Left hindlimb (tissue), 1 donor: ENCODE measurements around the gene ARL6IP6.
"Not testable (repeated sequence)": the region's sequence is repeated elsewhere in the genome, so short reads cannot be mapped to it uniquely, and the experiment has no call there.

ENCODE experiments used
- DNase-seq: peaks from one replicate; pipeline ENCODE4 v3.0.0-alpha.2; 2018

Gene ARL6IP6

GRCh38 chr2:152723918-152724317, 5.5 kb downstream of the ARL6IP6 start:
- no peak for DNase-seq

DNA sequence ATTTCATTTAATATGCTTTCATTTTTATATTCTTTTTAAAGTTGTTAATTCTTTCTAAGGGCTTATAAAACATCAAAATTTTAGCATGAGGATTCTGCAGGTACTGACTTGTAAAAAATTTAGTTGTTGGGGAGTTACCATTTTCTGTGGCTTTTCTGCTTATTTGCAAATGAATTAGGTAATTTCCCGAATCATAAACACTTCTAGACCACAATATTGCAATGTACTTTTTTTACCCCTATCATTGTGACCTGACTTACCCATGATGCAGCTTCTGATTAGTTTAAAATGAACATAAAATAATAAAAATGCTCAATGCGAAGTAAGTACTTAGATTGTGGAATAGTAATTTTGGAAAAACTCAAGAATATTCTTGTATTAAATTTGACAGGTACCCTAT, 11.4 kb downstream of the ARL6IP6 start:
- DNase-seq = no peak

- no peak for DNase-seq
Observed at GRCh38 chr2:152730591-152731333, 12.3 kb downstream of the ARL6IP6 start.

DNA sequence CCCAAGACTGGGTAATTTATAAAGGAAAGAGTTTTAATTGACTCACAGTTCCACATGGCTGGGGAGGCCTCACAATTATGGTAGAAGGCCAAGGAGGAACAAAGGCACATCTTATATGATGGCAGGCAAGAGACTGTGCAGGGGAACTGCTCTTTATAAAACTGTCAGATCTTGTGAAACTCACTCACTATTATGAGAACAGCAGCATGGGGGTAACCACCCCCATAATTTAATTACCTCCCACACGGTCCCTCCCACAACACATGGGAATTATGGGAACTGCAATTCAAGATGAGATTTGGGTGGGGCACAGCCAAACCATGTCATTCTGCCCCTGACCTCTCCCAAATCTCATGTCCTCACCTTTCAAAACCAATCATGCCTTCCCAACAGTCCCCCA, 19.1 kb downstream of the ARL6IP6 start:
- DNase-seq = not testable (repeated sequence)

DNA sequence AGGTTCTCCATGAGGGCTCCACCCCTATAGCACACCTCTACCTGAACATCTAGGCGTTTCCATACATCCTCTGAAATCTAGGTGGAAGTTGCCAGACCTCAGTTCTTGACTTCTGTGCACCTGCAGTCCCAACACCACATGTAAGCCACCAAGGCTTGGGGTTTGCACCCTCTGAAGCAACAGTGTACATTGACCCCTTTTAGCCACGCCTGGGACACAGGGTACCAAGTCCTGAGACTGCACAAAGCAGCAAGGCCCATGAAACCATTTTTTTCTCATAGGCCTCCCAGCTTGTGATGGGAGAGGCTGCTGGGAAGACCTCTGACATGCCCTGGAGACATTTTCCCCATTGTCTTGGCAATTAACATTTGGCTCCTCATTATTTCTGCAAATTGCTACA, 20.0 kb downstream of the ARL6IP6 start:
- DNase-seq = no peak

- DNase-seq = not testable (repeated sequence)
Observed at GRCh38 chr2:152739705-152740104, 21.3 kb downstream of the ARL6IP6 start.

GRCh38 chr2:152740743-152741328, 22.4 kb downstream of the ARL6IP6 start:
- DNase-seq = no peak

DNA sequence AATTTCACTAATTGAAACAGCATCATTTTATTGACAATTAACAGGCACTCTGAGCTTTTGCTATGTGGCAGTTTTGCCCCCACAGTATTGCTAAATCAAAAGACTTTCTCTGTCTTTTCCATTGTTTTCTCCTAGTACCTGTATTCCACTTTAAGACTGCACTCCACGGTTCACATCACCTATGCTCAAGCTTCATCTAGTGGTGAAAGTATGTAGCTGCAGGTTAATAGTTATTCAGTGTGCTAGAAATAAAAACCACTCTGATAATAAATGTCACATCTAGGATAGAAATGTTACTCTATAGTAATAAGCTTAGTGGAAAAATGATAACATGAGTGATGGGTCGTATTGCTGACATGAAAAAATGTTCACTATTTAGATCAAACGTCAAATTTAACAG, 24.6 kb downstream of the ARL6IP6 start:
- no peak for DNase-seq

DNA sequence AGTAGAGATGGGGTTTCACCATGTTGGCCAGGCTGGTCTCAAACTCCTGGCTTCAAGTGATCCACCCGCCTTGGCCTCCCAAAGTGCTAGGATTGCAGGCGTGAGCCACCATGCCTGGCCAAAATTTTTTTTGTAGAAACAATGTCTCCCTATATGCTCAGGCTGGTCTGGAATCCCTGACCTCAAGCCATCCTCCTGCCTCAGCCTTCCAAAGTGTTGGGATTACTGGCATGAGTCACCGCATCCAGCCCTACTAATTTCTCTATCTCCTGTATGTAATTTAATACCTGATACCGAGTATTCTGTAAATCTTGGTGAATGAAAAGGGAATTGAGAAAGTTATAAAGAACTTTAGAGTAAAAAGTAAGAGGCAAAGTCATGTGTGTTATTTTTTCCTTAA, 29.3 kb downstream of the ARL6IP6 start:
- not testable (repeated sequence) for DNase-seq

GRCh38 chr2:152755029-152755428, 36.6 kb downstream of the ARL6IP6 start:
- DNase-seq = no peak

- DNase-seq = no peak
Observed at GRCh38 chr2:152759290-152760072, 41.1 kb downstream of the ARL6IP6 start.

GRCh38 chr2:152761214-152761613, 42.8 kb downstream of the ARL6IP6 start:
- DNase-seq = no peak

DNA sequence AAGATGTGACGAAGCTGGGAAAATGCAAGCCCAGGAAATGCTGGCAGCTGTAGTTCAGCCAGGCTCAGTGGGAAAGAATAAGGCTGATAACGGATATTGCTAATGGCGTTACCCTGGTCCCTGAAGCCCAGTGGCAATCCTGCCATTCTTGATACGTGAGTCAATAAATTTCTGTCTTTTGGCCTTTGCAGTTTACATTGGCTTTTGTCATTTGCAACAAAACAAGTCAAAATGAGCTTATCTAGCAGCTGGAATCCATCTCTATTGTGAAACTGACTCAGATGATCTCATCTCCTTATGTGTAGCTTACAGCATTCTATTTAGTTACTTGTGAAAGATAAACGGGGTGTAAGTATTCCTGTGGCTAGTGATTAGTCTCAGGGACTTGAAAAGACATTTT, 43.8 kb downstream of the ARL6IP6 start:
- DNase-seq = no peak

DNA sequence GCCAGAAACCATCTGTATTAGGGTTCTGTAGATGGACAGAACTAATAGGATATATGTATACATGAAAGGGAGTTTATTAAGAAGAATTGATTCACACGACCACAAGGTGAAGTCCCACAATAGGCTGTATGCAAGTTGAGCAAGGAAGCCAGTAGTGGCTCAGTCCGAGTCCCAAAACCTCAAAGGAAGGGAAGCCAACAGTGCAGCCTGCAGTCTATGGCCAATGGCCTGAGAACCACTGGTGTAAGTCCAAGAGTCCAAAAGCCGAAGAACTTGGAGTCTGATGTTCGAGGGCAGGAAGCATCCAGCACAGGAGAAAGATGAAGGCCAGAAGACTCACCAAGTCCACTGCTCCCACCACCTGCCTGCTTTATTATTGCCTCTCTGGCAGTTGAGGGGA, 44.8 kb downstream of the ARL6IP6 start:
- DNase-seq = not testable (repeated sequence)

DNA sequence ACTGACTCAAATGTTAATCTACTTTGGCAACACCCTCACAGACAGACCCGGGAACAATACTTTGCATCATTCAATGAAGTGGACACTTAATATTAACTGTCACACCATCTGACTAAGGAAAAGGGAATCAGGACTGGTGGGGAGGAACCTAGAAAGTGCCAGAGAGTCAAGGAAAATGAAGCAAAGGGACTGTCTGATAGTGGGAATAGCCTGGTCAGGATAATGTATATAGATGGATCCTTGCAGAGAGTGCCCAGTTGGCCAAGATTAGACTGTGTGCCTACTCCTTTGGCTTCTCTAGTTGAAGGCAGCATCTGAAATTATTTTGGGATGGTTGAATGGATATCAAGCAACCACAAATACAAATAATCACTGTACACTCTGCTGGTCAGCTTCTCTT, 45.2 kb downstream of the ARL6IP6 start:
- no peak for DNase-seq

GRCh38 chr2:152766928-152767327, 48.5 kb downstream of the ARL6IP6 start:
- DNase-seq = no peak

- DNase-seq = no peak
Observed at GRCh38 chr2:152781175-152781574, 62.8 kb downstream of the ARL6IP6 start.

GRCh38 chr2:152782171-152782570, 63.8 kb downstream of the ARL6IP6 start:
- DNase-seq = no peak

- DNase-seq = no peak
Observed at GRCh38 chr2:152790883-152791282, 72.5 kb downstream of the ARL6IP6 start.

DNA sequence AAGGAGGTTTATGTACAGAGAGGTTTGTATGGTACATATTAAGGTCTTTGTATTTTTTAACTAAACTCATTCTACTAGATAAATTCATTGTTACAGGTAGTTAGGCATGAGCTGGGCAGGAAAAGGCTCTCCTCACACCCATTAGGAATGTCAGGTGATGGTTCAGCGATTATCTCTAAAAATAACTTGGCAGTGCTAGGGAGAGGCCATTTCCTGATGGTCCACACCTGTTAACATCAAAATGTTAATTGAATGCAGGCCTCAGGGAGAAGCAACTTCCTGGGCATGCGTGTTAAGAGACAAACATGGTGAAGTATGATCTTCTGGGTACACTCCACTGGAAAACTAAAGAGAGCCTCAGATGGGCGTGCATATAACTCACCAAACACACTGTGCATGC, 73.6 kb downstream of the ARL6IP6 start:
- no peak for DNase-seq

- DNase-seq = no peak
Observed at GRCh38 chr2:152792974-152793373, 74.6 kb downstream of the ARL6IP6 start.

DNA sequence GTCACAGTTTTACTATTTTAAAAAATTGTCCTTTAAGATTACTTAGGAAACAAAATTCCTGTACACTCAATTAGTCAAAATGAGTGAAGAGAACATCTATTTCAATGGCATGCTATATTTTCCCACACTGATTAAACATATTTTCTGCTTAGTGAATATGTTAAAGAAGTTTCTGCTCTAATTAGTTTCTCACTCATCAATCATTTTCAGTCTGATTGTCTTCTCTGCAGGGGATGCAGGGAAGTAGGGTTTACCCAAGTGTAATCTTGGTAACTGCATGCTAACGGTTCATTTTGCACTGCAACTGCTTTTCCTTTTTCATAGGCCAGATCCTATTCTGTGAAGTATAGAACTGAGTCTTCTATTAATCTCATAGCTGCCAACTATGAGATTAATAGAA, 78.5 kb downstream of the ARL6IP6 start:
- DNase-seq = no peak

DNA sequence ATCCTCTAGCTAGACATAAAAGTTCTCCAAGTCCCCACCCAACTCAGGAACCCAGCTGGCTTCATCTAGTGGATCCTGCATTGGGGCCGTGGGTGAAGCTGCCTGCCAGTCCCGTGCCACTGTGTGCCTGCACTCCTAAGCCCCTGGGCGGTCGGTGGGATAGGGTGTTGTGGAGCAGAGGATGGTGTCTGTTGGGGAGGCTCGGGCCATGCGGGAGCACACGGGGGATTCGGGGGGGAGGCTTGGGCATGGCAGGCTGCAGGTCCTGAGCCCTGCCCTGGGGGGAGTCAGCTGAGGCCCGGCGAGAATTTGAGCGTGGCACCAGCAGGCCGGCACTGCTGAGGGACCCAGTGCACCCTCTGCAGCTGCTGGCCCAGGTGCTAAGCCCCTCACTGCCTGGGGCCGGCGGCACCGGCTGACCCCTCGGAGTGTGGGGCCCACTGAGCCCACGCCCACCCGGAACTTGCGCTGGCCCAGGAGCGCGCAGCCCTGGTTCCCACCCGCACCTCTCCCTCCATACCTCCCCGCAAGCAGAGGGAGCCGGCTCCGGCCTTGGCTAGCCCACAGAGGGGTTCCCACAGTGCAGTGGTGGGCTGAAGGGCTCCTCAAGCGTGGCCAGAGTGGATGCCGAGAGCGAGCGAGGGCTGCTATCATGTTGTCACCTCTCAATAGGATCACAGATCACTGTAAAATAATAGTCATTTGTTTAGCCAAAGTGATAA, 86.4 kb downstream of the ARL6IP6 start:
- no peak for DNase-seq
